HG03060 (cell line): Measurements from ENCODE around the gene DNAJA3.

ENCODE experiments used
- ATAC-seq: cut with Tn5 transposase; IDR thresholded peaks from one replicate; pipeline ENCODE4 v1.9.1; 2021; ENCODE audit warnings: low read depth, moderate number of reproducible peaks; ENCODE audit not compliant: unreplicated experiment

The DNAJA3 gene

DNA sequence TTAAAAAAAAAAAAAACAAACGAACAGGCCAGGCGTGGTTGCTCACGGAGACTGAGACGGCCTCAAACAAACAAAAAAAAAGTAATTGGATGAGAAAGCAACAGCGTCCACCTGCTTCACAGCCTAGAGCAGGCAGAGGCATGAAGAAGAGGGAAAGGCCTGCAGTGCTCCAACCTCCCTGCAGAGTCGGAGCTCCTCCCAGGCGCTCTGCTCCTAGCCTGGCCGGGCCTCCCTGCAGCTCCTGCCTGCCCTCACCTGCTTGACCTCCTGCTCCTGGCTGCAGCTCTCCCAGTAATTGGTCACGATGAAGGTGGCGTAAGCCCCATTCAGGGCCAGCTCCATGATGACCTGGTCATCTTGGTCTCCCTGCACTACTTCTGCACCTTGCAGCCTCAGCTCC is 43.3 kb downstream of the DNAJA3 start:
- ATAC-seq, result no peak

DNA sequence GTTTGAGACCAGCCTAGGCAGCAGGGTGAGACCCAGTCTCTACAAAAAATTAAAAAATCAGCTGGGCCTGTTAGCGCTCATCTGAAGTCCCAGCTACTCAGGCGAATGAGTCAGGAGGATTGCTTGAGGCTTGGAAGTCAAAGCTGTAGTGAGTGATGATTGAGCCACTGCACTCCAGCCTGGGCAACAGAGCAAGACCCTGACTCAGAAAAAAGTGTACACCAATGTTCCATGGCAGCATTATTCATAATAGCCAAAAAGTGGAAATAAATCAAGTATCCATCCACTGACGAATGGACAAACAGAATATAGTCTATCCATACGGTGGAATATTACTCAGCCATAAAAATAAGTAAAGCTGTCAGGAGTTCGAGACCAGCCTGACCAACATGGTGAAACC is 46.2 kb downstream of the DNAJA3 start:
- no peak for ATAC-seq

DNA sequence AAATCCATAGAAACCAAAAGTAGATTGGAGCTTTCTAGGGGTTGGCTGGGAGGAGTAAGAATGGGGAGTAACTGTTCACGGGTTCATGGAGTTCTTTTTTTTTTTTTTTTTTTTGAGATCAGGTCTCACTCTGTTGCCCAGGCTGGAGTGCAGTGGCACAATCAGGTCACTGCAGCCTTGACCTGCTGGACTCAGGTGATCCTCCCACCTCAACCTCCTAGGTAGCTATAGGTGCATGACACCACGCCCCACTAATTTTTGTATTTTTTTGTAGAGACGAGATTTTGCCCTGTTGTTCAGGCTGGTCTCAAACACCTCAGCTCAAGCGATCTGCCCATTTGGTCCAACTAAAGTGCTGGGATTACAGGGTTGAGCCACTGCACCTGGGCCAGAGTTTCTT is 47.2 kb downstream of the DNAJA3 start:
- ATAC-seq, result no peak

DNA sequence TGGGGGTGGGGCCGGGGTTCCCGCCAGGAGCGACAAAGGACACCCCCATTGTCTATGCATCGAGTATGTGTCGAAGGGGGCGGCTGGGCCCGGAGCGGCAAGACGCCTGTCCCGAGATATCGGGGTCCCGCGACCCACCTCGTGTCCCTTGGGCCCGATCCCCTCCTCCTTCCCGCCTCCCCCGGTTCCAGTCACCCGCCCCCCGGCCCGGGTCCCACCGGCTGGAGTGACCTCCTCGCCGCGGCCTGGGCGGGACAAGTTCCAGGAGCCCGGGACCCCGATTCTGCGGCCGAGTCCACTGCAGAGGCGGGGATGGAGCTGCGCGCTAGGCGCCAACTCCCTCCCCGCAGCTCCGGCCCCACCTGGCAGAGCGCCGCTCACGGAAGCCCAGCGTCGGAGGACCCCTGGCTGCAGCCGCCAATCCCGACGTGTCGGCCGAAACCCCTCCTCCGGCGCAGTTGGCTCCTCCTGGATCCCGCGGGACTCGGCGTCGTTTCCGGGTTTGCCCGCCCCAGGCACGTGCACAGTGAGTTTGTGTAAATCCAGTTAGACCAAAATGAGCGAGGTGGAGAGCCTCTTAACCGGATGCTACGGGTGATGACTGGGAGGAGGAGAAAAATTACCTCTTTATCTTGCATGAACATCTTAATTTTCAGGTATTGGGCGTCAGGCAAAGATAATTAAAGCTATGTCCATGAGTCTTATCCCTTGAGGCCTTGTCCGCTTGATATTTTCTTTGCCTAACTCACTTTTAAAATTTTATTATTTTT is 48.7 kb downstream of the DNAJA3 start, which contains the start of gene NMRAL1:
TSS of gene NMRAL1 (minus strand) at position 434 of the 770 bp plus-strand sequence. CDS start 493 bp downstream, outside the sequence.
- no peak for ATAC-seq

DNA sequence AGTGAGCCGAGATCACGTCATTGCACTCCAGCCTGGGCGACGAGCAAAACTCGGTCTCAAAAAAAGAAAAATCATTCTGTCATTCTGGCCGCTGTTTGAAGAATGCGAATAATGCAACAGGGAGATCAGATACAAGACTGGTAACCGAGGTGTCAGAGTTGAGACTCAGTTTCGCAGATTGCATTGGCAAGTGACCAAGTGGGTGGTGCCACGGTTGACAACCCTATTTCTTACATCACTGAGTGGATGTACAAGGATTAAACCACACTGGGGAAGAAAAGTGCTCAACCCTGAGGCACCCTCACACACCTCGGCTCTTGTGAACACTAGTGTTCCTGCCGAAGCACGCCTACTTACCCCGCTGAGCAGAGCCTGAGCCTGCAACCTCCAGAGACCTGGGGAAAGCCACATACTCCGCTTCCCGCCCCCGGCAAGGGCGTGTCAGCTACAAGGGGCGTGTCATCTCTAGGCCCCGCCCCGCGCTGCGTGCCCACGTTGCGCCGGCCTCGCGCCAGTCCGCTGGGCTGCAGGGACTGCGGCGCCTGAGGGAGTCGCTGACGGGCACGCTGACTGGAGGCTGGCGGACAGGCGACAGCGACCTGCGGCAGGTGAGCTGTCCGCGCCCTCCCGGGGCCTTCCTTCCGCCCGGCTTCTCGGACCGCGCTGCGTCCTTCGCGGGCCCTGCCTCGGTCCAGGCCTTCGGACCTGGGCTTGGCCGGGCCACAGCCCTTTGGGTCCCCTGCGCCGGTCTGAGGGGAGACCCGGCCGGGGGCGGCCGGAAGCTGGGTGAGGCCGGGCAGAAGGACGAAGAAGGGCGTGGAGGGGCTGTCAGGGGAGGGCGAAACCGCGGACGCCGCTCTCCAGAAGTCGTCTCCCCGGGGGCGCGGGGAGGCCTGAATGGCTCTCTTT is 50.5 kb downstream of the DNAJA3 start, which contains the start of gene HMOX2:
TSS of gene HMOX2 (plus strand) at position 519 of the 909 bp plus-strand sequence. CDS start 29,127 bp downstream, outside the sequence.
- peak; percentile 61 for ATAC-seq

DNA sequence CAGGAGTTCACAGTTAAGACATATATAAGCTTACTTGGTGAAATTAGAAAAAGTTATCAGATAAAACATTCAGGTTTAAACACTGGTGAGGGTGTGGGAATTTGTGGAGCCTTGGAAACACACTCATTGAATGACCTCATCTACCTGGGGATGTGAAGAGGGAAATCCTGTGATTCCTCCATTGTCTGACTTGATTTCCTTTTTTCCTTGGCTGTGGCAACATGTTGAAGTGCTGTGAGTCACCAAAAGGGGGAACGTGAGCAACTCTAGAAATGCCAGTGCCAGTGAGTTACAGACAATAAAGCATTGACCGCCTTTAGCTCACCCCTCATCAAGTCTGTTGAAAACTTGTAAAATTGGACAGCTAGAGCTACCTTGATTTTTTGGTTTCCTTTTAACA is 52.3 kb downstream of the DNAJA3 start:
- ATAC-seq, result no peak

DNA sequence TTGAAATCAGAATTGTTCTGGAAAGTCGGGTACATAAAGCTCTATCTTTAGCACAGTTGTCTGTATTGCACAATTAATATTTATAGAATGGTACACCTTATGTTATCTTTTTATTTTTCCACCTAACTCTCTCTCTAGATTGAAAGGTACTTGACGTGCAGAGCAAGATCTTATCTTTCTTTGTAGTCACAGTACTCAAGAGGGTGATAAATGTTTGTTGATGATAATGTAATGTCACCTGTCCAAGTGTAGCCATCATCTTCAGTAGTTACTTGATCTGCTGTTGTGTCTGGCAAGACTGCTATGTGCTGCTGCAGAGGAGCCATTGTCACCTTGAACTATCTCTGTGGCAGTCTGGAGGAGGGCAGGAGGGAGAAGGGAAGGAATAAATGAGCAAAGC is 55.9 kb downstream of the DNAJA3 start:
- ATAC-seq, result no peak

DNA sequence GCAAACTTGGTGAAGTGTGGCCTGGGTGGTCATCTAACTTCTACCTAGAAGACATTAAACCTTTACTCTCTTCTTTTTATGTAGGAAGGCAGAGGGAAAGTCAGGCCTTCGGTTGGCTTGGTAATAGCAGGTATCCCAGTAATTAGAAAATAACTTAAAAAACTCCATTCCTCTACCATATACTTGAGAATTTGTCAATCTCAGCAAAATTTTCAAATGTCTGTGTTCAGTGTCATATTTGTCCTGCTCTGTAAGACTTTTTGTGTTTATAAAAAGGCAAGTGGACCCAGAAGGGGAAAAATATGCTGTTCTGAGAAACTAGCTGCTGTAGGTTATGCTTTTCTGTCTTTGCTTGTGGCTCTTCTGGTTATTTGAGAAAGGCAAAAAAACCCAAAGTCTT is 56.3 kb downstream of the DNAJA3 start:
- ATAC-seq, result no peak

DNA sequence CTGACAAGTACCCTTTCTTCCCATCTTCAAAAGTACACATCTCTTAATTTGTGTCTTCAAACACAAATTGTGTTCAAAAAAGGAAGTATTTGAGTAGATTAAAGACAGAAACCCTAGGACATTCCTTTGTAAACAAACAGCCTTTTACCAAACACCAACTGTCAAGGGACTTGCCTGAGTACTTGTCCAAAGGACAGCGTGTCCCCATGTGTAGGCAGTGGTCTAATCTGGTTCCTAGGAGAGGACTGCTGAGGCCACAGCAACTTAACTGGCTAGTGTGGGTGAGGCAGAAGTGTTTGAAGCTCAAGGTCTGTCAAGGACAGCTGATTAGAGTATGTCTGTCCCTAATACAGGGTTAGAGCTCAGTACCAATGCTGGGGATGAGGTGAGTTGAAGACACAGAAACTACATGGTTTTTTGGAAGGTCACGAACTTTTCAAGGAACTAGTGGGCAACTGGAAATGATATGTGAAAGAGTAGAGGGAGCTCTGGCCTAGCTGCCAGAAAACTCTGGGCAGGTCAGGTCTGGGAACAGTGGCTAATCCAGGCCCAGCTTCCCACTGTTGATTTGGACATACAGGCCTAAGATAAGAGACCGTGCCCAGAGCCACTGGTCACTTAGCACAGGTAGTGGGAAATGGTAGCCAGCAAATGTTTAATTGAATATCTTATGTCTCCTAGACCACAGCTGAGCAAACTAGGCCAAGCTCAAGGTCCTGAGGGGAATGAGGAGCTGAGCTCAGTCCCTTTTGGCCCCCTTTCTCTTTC is 60.6 kb downstream of the DNAJA3 start:
- no peak for ATAC-seq

DNA sequence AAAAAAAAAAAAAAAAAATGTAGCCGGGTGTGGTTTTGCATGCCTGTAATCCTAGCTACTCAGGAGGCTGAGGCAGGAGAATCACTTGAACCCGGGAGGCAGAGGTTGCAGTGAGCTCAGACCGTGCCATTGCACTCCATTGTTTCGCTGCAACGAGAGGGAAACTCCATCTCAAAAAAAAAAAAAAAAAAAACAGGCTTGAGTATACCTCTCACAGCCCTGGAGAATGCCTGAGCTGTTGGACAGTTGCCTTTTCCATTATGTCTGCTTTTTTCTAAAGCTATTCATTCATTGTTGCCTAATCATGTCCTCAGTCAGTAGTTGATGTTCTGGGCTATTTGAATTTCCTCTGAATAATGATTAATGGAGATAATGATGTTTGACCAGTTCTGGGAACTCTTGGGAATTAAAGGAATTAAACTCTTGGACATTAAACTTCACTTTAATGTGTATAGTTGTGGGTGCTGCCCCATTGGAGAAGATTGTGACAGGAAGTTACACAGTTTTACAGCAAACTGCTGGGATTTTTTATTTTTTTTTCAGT is 62.4 kb downstream of the DNAJA3 start:
- ATAC-seq, result no peak

DNA sequence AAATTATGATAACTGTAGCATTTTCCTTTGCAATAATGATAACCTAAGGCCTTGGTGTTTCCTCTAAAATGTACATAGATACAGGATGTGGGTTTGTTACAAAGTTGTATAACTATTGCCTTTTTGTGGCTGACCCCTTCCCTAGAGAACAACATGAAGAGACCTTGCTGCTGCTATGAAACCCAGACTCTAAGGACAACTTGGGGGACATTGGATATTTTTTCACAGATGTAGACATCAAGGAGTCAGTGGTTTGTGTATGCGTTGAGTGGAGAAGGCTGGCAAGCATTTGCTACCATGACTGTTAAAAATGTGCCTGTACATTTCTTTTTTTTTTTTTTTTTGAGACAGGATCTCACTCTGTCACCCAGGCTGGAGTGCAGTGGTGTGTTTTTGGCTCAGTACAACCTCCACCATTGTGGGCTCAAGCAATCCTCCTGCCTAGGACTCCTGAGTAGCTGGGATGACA is 62.9 kb downstream of the DNAJA3 start:
- ATAC-seq, result no peak

DNA sequence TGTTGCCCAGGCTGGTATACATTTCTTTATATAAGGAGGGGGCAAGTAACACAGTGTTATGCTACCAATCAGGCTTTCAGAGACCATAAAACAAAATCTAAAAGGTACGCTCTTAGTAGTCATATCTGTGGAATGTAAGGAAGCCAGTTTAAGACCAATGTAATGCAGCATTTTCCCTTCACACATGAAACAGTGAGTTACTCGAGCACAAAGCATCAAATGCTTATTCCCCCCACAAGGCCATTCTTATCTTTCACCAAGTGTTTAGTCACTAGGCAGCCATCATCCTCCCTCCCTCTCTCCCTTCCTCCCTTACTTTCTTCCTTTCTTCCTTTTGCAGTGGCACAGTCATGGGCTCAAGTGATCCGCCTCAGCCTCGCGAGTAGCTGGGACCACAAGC is 63.4 kb downstream of the DNAJA3 start:
- no peak for ATAC-seq

DNA sequence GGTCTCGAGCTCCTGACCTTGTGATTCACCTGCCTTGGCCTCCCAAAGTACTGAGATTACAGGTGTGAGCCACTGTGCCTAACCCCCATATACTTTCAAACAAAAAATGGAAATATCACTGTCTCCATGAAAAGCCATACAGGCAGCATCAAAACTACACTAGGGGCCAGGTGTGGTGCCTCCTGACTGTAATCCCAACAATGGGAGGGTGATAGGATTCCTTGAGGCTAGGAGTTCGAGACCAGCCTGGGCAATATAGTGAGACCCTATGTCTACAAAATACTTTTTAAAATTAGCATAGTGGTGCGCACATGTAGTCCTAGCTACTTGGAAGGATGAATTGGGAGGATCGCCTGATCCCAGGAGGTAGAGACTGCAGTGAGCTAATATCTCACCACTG is 66.2 kb downstream of the DNAJA3 start:
- ATAC-seq, result no peak

DNA sequence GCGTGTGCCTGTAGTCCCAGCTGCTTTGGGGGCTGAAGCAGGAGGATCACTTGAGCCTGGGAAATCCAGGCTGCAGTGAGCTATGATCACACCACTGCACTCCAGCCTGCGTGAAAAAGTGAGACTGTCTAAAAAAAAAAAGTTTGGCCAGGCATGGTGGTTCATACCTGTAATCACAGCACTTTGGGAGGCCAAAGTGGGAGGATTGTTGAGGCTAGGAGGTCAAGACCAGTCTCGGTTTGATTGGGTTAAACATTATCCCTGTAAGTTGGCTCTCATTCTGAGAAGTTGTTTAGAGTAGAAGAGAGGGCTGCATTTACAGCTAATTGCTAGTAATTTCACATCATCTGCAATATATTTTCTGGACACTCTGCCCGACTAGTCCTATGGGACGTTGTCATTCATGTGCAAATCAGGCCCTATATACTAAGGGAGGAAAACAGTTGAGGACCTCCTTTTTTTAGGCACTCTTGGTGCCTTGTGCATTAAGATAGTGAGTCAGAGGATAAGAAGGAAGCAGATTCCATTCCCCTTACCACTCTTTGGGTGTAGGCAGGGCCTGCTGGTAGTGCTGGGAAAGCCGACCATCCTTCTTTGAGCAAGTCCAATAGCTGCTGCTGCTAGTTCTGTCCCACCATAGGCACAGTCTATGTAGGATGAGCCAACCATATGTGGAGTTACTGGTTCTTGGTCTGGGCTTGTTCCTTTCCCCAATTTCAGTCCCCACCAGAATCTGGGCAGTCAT is 69.2 kb downstream of the DNAJA3 start:
- no peak for ATAC-seq

DNA sequence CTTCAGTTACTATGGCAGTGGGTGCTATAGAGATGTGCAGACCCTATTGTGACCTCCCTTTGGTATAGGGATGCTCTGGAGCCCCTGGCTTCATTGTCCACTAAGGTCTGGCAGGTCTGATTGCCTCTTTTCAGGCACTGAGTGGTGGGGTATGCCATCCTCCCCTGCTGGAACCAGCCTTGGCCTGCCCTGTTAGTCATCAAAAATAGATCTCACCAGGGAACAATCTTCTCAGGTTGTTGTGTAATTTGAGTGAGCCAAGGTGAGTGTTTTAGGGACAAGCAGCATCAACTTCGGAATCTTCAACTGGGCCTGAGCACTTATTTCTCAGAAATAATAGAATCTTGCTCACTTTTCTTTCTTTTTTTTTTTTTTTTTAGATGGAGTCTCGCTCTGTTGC is 70.1 kb downstream of the DNAJA3 start:
- ATAC-seq, result no peak

DNA sequence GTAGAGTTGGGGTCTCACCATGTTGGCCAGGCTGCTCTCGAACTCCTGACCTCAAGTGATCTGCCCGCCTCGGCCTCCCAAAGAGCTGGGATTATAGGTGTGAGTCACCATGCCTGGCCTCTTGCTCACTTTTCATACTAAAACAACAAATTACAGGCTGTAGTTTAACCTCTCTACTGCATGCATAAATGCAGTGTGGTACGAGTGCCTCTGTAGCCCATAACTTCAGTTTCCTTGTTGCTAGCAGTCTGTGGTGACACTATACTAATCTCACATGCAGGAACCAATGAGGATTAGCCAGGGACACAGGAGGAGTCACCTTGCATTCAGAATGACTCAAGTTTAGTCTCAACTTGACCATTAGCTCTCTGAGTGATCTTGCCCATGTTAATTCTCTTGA is 70.6 kb downstream of the DNAJA3 start:
- ATAC-seq, result no peak

DNA sequence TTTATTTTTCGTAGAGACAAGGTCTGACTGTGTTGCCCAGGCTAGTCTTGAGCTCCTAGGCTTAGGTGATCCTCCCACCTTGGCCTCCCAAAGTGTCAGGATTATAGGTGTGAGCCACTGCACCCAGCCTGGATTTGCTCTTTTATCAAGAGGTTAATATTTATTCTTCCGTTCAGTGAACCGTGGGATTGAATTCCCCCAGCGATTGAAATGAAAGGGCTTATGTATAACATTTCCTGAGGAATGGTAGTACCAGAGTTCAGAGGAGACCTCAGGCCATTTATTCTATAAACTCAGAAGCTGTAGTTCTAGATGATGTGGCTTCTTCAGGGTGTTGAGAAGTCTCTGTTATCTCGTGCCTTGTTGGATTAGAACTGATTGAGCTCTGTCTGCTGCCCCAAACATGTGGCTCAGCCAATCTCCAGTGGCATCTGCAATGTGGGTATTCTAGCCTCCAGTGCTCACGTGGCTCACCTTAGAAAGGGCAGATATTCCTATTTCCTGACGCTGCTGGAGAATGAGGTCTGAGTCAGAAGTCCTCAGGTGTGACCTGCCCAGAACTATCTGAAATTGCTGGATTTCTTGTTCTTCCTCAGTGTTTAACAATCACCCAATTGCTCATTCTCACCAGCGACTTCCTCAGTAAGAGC is 73.0 kb downstream of the DNAJA3 start:
- ATAC-seq, result no peak

DNA sequence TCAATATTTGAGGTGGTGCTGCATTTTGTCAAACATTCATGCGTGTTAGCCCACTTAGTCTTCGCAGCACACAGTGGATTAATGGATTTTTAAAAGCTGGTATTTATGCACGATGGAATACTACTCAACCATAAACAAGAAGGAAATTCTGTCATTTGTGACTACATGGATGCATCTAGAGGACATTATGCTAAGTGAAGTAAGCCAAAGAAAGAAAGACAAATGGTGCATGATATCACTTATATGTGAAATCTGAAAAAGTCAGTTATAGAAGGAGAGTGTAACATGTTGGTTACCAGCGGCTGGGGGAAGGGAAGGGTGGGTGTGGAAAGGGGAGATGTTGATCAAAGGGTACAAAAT is 73.5 kb downstream of the DNAJA3 start:
- ATAC-seq, result no peak

DNA sequence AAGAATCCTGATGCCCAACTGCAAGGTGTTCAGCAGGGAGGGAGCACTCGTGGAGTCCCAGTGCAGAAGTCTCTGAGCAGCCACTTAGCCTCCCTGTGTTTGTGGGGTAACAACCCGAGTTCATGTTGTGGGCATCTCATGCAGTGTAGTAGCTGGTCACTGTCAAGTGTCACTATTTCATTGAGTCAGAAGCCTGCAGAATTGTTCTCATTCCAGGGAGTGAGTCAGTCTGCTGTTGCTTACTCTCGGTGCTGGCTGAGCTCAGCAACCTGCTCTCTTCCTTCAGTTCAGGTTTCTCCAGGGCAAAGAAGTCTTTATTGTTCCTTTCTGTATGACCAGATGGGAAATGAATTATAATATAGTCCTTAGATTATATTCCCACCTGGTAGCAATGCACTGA is 74.6 kb downstream of the DNAJA3 start:
- ATAC-seq, result no peak
